Metanephros (tissue), 1 donor: ENCODE results near the gene HOXB4. TPM values are rescaled to one million over a fixed set of nuclear protein-coding genes. Genes with fewer than 3 reads are reported as not detected.

Experiments
- total RNA-seq: library from RNA; depleted of rRNA; stranded (reverse); fragments of >200 nt; gene quantifications from one replicate; pipeline ENCODE4 v1.2.3, GENCODE V29; 2014

Gene HOXB4
- total RNA-seq: 14.2 TPM

DNA sequence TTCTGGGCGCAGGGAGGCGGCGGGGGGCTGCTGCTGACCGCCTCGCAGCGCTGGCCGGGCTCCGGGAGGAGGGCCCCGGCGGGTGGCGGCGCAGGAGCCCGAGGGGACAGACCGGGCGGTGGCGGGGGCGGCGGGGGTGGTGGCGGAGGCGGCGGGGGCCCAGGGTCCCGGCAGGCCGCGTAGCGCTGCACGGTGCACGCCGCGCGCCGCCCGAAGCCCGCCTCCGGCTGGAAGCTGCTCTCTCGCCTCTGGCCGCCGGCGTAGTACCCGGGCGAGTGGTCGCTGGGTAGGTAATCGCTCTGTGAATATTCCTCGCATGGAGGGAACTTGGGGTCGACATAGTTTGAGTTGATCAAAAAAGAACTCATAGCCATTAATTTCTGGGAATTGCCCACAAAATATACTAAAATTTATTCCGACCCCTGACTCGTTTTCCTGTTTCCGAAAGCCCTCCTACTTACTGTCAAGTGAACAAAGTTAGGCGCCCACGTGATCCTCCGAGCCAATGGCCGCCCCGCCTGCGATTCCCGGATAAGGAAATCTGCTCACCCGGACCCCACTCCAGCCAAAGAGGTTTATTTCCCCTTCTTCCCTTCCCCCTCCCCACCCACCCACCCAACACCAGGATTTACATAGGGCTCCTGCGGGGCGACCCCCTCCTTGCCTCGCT is at the start of gene HOXB4:
TSS of gene HOXB4 (minus strand) at position 405 of the 670 bp plus-strand sequence. CDS start at position 374, 31 bp downstream.

GRCh38 chr17:48626245-48627117 is 48.3 kb upstream of the HOXB4 start, which contains the start of gene HOXB9:
TSS of gene HOXB9 (minus strand) at chr17:48626358. CDS start at chr17:48626269, 89 bp downstream.

GRCh38 chr17:48615047-48615962 is 37.2 kb upstream of the HOXB4 start, which contains the start of gene HOXB8:
TSS of gene HOXB8 (minus strand) at chr17:48615292. CDS start at chr17:48614704, 588 bp downstream.

GRCh38 chr17:48610282-48611211 is 32.4 kb upstream of the HOXB4 start, which contains the start of gene HOXB7:
TSS of gene HOXB7 (minus strand) at chr17:48611017. CDS start at chr17:48610918, 99 bp downstream.

GRCh38 chr17:48604770-48605329 is 26.7 kb upstream of the HOXB4 start, which contains the start of gene HOXB6:
TSS of gene HOXB6 (minus strand) at chr17:48604986. CDS start at chr17:48598150, 6,836 bp downstream.

GRCh38 chr17:48593126-48593829 is 15.1 kb upstream of the HOXB4 start, which contains the start of gene HOXB5:
TSS of gene HOXB5 (minus strand) at chr17:48593779. CDS start at chr17:48593682, 97 bp downstream.

GRCh38 chr17:48589831-48590606 is 11.9 kb upstream of the HOXB4 start, which contains the start of gene HOXB3:
TSS of gene HOXB3 (minus strand) at chr17:48590241. CDS start at chr17:48552474, 37,767 bp downstream.

GRCh38 chr17:48545022-48545375 is 33.2 kb downstream of the HOXB4 start, which contains the start of gene HOXB2:
TSS of gene HOXB2 (minus strand) at chr17:48545109. CDS start at chr17:48544911, 198 bp downstream.

GRCh38 chr17:48530887-48531272 is 47.3 kb downstream of the HOXB4 start, which contains the start of gene HOXB1:
TSS of gene HOXB1 (minus strand) at chr17:48531011. CDS start at chr17:48530904, 107 bp downstream.

Other genes with a start within 250 kb of the HOXB4 start
- gene SKAP1, start 148.1 kb downstream of the HOXB4 start, total RNA-seq: 7.3 TPM
- gene HOXB1, start 47.3 kb downstream of the HOXB4 start, total RNA-seq: not detected
- gene HOXB2, start 33.2 kb downstream of the HOXB4 start, total RNA-seq: 39.4 TPM
- 79.5 TPM for gene HOXB3, start 11.9 kb upstream of the HOXB4 start, total RNA-seq
- gene HOXB5, start 15.4 kb upstream of the HOXB4 start, total RNA-seq: 3.7 TPM
- gene HOXB6, start 26.6 kb upstream of the HOXB4 start, total RNA-seq: 70.7 TPM
- gene HOXB7, start 32.7 kb upstream of the HOXB4 start, total RNA-seq: 15.4 TPM
- gene HOXB8, start 36.9 kb upstream of the HOXB4 start, total RNA-seq: 64.8 TPM
- gene HOXB9, start 48.0 kb upstream of the HOXB4 start, total RNA-seq: 20.3 TPM
- gene PRAC1, start 144.2 kb upstream of the HOXB4 start, total RNA-seq: not detected
- not detected for gene PRAC2, start 144.8 kb upstream of the HOXB4 start, total RNA-seq
- not detected for gene HOXB13, start 150.4 kb upstream of the HOXB4 start, total RNA-seq
- gene TTLL6, start 238.9 kb upstream of the HOXB4 start, total RNA-seq: 0.41 TPM